RWPE2 (cell line): Measurements from ENCODE around the gene OR10AD1.
"Not testable (repeated sequence)": the region's sequence is repeated elsewhere in the genome, so short reads cannot be mapped to it uniquely, and the experiment has no call there.

Source experiments
- ATAC-seq: fragments of 200-7000 bp; cut with Tn5 transposase; 3 replicates; pipeline ENCODE4 v1.9.1; 2021; ENCODE audit warnings: low read depth
- DNase-seq: peaks from one replicate; pipeline ENCODE4 v3.0.0-alpha.2; 2020; ENCODE audit warnings: low spot score
- H3K27ac ChIP-seq: fragments of 450-650 bp; 2 replicates; pipeline ENCODE4 v1.5.1; 2017; ENCODE audit warnings: mild to moderate bottlenecking; ENCODE audit not compliant: poor library complexity, severe bottlenecking
- H3K27me3 ChIP-seq: fragments of 250-450 bp; sonication (Bioruptor Pico); 2 replicates; pipeline ENCODE4 v1.5.1; 2021; ENCODE audit warnings: mild to moderate bottlenecking, moderate library complexity; ENCODE audit not compliant: insufficient read depth, poor library complexity, severe bottlenecking
- H3K36me3 ChIP-seq: fragments of 250-450 bp; sonication (Bioruptor Pico); 2 replicates; pipeline ENCODE4 v1.5.1; 2020; ENCODE audit warnings: low read depth, mild to moderate bottlenecking, moderate library complexity
- H3K4me1 ChIP-seq: fragments of 250-450 bp; sonication (Bioruptor Pico); 2 replicates; pipeline ENCODE4 v1.5.1; 2021; ENCODE audit warnings: mild to moderate bottlenecking, moderate library complexity; ENCODE audit not compliant: insufficient read depth, poor library complexity, severe bottlenecking
- H3K4me3 ChIP-seq: fragments of 250-450 bp; sonication (Bioruptor Pico); 2 replicates; pipeline ENCODE4 v1.5.1; 2021; ENCODE audit warnings: mild to moderate bottlenecking, moderate library complexity; ENCODE audit not compliant: severe bottlenecking
- H3K9me3 ChIP-seq: fragments of 250-450 bp; sonication (Bioruptor Pico); 2 replicates; pipeline ENCODE4 v1.5.1; 2021; ENCODE audit warnings: mild to moderate bottlenecking, moderate library complexity; ENCODE audit not compliant: severe bottlenecking
- TF ChIP-seq, protein P1 (sequence below): fragments of 450-650 bp; IDR thresholded peaks from one replicate; pipeline ENCODE4 v1.5.1; 2017; ENCODE audit warnings: mild to moderate bottlenecking, moderate library complexity; ENCODE audit not compliant: poor library complexity, severe bottlenecking

The OR10AD1 gene

DNA sequence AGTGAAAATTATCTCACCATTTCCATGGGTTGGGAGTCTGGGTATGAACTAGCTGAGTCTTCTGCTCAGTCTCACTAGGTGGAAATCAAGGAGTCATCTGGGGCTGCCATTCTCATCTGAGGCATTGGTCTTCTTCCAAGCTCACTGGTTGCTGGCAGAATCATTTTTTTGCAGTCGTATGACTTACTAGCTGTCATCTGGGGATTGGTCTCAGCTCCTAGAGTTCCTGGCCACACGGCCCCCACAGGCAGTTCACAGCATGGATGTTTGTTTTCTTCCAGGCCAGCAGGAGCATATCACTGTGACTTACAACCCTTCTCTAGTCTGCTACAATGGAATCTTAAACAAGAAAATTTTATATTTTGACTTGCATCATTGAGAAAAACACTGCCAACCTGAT is 18.6 kb upstream of the OR10AD1 start:
- TF ChIP-seq, protein P1, sequence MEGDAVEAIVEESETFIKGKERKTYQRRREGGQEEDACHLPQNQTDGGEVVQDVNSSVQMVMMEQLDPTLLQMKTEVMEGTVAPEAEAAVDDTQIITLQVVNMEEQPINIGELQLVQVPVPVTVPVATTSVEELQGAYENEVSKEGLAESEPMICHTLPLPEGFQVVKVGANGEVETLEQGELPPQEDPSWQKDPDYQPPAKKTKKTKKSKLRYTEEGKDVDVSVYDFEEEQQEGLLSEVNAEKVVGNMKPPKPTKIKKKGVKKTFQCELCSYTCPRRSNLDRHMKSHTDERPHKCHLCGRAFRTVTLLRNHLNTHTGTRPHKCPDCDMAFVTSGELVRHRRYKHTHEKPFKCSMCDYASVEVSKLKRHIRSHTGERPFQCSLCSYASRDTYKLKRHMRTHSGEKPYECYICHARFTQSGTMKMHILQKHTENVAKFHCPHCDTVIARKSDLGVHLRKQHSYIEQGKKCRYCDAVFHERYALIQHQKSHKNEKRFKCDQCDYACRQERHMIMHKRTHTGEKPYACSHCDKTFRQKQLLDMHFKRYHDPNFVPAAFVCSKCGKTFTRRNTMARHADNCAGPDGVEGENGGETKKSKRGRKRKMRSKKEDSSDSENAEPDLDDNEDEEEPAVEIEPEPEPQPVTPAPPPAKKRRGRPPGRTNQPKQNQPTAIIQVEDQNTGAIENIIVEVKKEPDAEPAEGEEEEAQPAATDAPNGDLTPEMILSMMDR: no peak
- Histone ChIP-seq H3K27me3 (peaks cover 20% of the 10 kb centered on the region), H3K36me3 (no peaks in the 10 kb centered on the region), H3K4me1 (no peaks in the 10 kb centered on the region), H3K27ac (no peak overlapping the region), H3K9me3 (no peaks in the 10 kb centered on the region), H3K4me3 (no peak overlapping the region)
- ATAC-seq (no peak), DNase-seq (no peak)

DNA sequence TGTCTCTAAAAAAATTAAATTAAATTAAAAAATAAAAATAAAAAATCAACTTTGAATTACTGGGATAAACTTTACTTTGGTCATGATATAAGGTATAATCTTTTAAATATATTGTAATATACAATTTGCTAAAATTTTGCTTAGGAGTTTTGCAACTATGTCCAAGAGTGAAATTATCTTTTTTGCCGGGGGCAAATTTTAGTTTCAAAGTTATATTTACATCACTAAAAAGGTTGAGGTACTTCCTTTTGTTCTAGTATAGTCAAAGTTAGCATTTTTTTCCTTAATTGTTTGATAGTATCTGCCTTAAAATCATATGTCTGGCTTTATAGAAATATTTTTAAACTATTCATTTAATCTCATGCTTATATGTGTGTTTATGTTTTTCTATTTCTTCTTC is 17.6 kb upstream of the OR10AD1 start:
- DNase-seq: no peak
- peaks cover 16% of the 10 kb centered on the region for H3K27me3 ChIP-seq
- H3K9me3 ChIP-seq: no peaks in the 10 kb centered on the region
- TF ChIP-seq, protein P1: no peak
- H3K4me1 ChIP-seq: no peaks in the 10 kb centered on the region
- no peaks in the 10 kb centered on the region for H3K36me3 ChIP-seq
- no peak overlapping the region for H3K27ac ChIP-seq
- ATAC-seq: no peak
- H3K4me3 ChIP-seq: no peak overlapping the region

DNA sequence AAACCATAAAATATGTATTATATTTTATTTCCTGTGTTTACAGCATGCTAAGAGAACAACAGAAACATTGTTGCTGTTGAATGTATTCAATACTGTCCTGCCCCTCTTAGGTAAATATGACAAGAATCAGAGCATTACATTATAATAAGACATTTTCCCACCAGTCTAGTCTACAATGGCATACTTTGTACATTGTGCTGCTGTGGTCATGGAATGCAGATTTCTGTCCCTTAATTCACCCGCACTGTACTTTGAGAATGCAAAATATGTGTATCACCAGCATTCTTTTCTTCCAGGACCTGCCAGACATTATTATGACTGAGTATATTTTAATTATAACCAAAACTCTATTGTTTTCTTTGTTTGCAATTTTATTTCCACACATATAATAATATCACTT is 16.5 kb upstream of the OR10AD1 start:
- no peak for ATAC-seq
- H3K36me3 ChIP-seq: no peaks in the 10 kb centered on the region
- no peak overlapping the region for H3K27ac ChIP-seq
- TF ChIP-seq, protein P1: no peak
- H3K4me3 ChIP-seq: no peak overlapping the region
- peaks cover 22% of the 10 kb centered on the region for H3K27me3 ChIP-seq
- H3K4me1 ChIP-seq: no peaks in the 10 kb centered on the region
- no peak for DNase-seq
- H3K9me3 ChIP-seq: no peaks in the 10 kb centered on the region

DNA sequence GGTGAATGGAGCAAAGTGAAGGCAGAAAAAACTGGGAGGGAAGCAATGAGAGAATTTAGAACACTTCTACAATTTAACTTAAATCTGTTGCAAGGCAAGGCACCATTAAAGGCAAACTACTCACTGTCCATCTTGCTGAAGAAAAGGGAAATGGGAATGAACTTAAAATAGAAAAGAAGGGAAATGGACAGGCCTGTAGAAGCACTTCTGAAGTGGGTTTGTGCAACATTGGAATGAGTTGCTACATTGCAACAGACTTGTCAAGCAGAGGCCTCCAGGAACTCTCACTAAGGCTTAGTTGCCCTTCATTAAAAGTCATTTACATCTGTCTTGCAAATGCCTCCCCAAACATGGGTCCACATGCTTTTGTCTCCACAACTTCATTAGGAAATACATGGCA is 13.7 kb upstream of the OR10AD1 start:
- TF ChIP-seq, protein P1: no peak
- peaks cover 26% of the 10 kb centered on the region for H3K27me3 ChIP-seq
- H3K27ac ChIP-seq: no peak overlapping the region
- H3K4me3 ChIP-seq: no peak overlapping the region
- H3K36me3 ChIP-seq: no peaks in the 10 kb centered on the region
- no peaks in the 10 kb centered on the region for H3K9me3 ChIP-seq
- no peak for DNase-seq
- no peaks in the 10 kb centered on the region for H3K4me1 ChIP-seq
- ATAC-seq: no peak

DNA sequence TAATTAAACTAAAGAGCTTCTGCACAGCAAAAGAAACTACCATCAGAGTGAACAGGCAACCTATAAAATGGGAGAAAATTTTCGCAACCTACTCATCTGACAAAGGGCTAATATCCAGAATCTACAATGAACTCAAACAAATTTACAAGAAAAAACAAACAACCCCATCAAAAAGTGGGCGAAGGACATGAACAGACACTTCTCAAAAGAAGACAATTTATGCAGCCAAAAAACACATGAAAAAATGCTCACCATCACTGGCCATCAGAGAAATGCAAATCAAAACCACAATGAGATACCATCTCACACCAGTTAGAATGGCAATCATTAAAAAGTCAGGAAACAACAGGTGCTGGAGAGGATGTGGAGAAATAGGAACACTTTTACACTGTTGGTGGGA is 6.4 kb upstream of the OR10AD1 start:
- not testable (repeated sequence) for H3K9me3 ChIP-seq, ATAC-seq, H3K4me1 ChIP-seq, DNase-seq, H3K27me3 ChIP-seq, H3K27ac ChIP-seq, H3K36me3 ChIP-seq, H3K4me3 ChIP-seq
